H9 (cell line): ENCODE data around the gene ACBD6. TPM values are rescaled to one million over a fixed set of nuclear protein-coding genes. Genes with fewer than 3 reads are reported as not detected.

Experiments
- DNase-seq: peaks from one replicate; pipeline ENCODE4 v3.0.0-alpha.2; 2017
- H2AFZ ChIP-seq: one replicate; pipeline ENCODE4 v1.6.1; 2013; ENCODE audit warnings: mild to moderate bottlenecking, low read length, control low read depth, moderate library complexity
- H2AK5ac ChIP-seq: 2 replicates; pipeline ENCODE4 v1.6.1; 2013; ENCODE audit warnings: low read length, control low read depth, mixed read lengths; ENCODE audit not compliant: insufficient read length
- H2BK120ac ChIP-seq: one replicate; pipeline ENCODE4 v1.6.1; 2013; ENCODE audit warnings: low read depth, mild to moderate bottlenecking, low read length, control low read depth, inconsistent platforms; ENCODE audit not compliant: poor library complexity, severe bottlenecking
- H2BK12ac ChIP-seq: 2 replicates; pipeline ENCODE4 v1.6.1; 2013; ENCODE audit warnings: low read length, control low read depth, mixed read lengths, low read depth; ENCODE audit not compliant: insufficient read length
- H2BK15ac ChIP-seq: 2 replicates; pipeline ENCODE4 v1.6.1; 2013; ENCODE audit warnings: low read depth, low read length, control low read depth
- H2BK20ac ChIP-seq: one replicate; pipeline ENCODE4 v1.6.1; 2013; ENCODE audit warnings: low read depth, mild to moderate bottlenecking, low read length, control low read depth, inconsistent platforms; ENCODE audit not compliant: poor library complexity, severe bottlenecking
- H2BK5ac ChIP-seq: 2 replicates; pipeline ENCODE4 v1.6.1; 2013; ENCODE audit warnings: low read length, control low read depth, mixed read lengths; ENCODE audit not compliant: insufficient read length
- H3K14ac ChIP-seq: 2 replicates; pipeline ENCODE4 v1.6.1; 2013; ENCODE audit warnings: low read length, control low read depth; ENCODE audit not compliant: insufficient read depth
- H3K18ac ChIP-seq: 2 replicates; pipeline ENCODE4 v1.6.1; 2013; ENCODE audit warnings: low read depth, mild to moderate bottlenecking, mixed read lengths, low read length, control low read depth; ENCODE audit not compliant: insufficient read length
- H3K23ac ChIP-seq: 2 replicates; pipeline ENCODE4 v1.6.1; 2013; ENCODE audit warnings: low read length, control low read depth, mixed read lengths, low read depth; ENCODE audit not compliant: insufficient read length
- H3K23me2 ChIP-seq: 2 replicates; pipeline ENCODE4 v1.6.1; 2013; ENCODE audit warnings: low read depth, mild to moderate bottlenecking, mixed read lengths, low read length, control low read depth; ENCODE audit not compliant: insufficient read length, poor library complexity, severe bottlenecking
- H3K27ac ChIP-seq: 2 replicates; pipeline ENCODE4 v1.5.1; 2013; ENCODE audit warnings: low read length, control low read depth, mixed read lengths, low read depth; ENCODE audit not compliant: insufficient read length
- H3K27me3 ChIP-seq: 2 replicates; pipeline ENCODE4 v1.6.1; 2013; ENCODE audit warnings: low read length, control low read depth, inconsistent platforms; ENCODE audit not compliant: insufficient read depth
- H3K4ac ChIP-seq: 2 replicates; pipeline ENCODE4 v1.6.1; 2013; ENCODE audit warnings: low read depth, mild to moderate bottlenecking, control low read depth, inconsistent platforms, low read length, moderate library complexity
- H3K4me1 ChIP-seq: 2 replicates; pipeline ENCODE4 v1.6.1; 2013; ENCODE audit warnings: low read length, control low read depth, inconsistent platforms; ENCODE audit not compliant: insufficient read depth
- H3K4me2 ChIP-seq: 2 replicates; pipeline ENCODE4 v1.6.1; 2013; ENCODE audit warnings: low read length, control low read depth, mixed read lengths; ENCODE audit not compliant: insufficient read length, insufficient read depth
- H3K56ac ChIP-seq: 2 replicates; pipeline ENCODE4 v1.6.1; 2013; ENCODE audit warnings: low read depth, mild to moderate bottlenecking, mixed read lengths, low read length, control low read depth; ENCODE audit not compliant: insufficient read length
- H3K79me1 ChIP-seq: 2 replicates; pipeline ENCODE4 v1.6.1; 2013; ENCODE audit warnings: low read depth, mild to moderate bottlenecking, moderate library complexity, low read length, control low read depth, inconsistent platforms; ENCODE audit not compliant: insufficient read depth, poor library complexity, severe bottlenecking
- H3K79me2 ChIP-seq: 2 replicates; pipeline ENCODE4 v1.6.1; 2013; ENCODE audit warnings: low read length, control low read depth, inconsistent platforms; ENCODE audit not compliant: insufficient read depth
- H3K9ac ChIP-seq: 2 replicates; pipeline ENCODE4 v1.6.1; 2013; ENCODE audit warnings: low read length, control low read depth, mixed read lengths; ENCODE audit not compliant: insufficient read length; ENCODE audit errors: extremely low read depth
- H3K9me3 ChIP-seq: one replicate; pipeline ENCODE4 v1.6.1; 2013; ENCODE audit warnings: low read depth, low read length, inconsistent platforms; ENCODE audit not compliant: control insufficient read depth
- H3T11ph ChIP-seq: one replicate; pipeline ENCODE4 v1.6.1; 2013; ENCODE audit warnings: mild to moderate bottlenecking, low read length, control low read depth, inconsistent platforms
- H4K20me1 ChIP-seq: one replicate; pipeline ENCODE4 v1.6.1; 2013; ENCODE audit not compliant: control insufficient read depth, insufficient read length, insufficient read depth
- H4K5ac ChIP-seq: 2 replicates; pipeline ENCODE4 v1.6.1; 2013; ENCODE audit warnings: low read depth, mild to moderate bottlenecking, mixed read lengths, low read length, control low read depth; ENCODE audit not compliant: insufficient read length
- H4K8ac ChIP-seq: replicated peaks from 2 replicates; pipeline ENCODE4 v1.6.1; 2013; ENCODE audit warnings: low read length, control low read depth, mixed read lengths, low read depth; ENCODE audit not compliant: insufficient read length
- H4K91ac ChIP-seq: 2 replicates; pipeline ENCODE4 v1.6.1; 2013; ENCODE audit warnings: low read depth, mild to moderate bottlenecking, moderate library complexity, mixed read lengths, low read length, control low read depth; ENCODE audit not compliant: insufficient read length
- H3K27ac Mint-ChIP-seq, 3 experiments: 2 replicates in 2 of 3; 3 replicates in 1 of 3; pipeline ENCODE4 v1.8.0; 2020 to 2021; ENCODE audit warnings: mixed read lengths in 3 of 3, mild to moderate bottlenecking in 1 of 3, moderate library complexity in 1 of 3
- H3K27me3 Mint-ChIP-seq: 2 replicates; pipeline ENCODE4 v1.8.0; 2021; ENCODE audit warnings: low read depth, mild to moderate bottlenecking, moderate library complexity, mixed read lengths
- H3K36me3 Mint-ChIP-seq, 3 experiments: 2 replicates in 2 of 3; 3 replicates in 1 of 3; pipeline ENCODE4 v1.8.0; 2020 to 2021; ENCODE audit warnings: low read depth in 3 of 3, mixed read lengths in 3 of 3; ENCODE audit not compliant: insufficient read depth in 1 of 3
- H3K4me1 Mint-ChIP-seq, 2 experiments: 2 replicates each; pipeline ENCODE4 v1.8.0; 2020; ENCODE audit warnings: mixed read lengths in 2 of 2
- H3K4me3 Mint-ChIP-seq, 2 experiments: 2 replicates in 1 of 2; 3 replicates in 1 of 2; pipeline ENCODE4 v1.8.0; 2020 to 2021; ENCODE audit warnings: mild to moderate bottlenecking in 2 of 2, mixed read lengths in 2 of 2, moderate library complexity in 1 of 2
- H3K9me3 Mint-ChIP-seq, 2 experiments: 2 replicates in 1 of 2; 3 replicates in 1 of 2; pipeline ENCODE4 v1.8.0; 2020; ENCODE audit warnings: mild to moderate bottlenecking in 2 of 2, mixed read lengths in 2 of 2, moderate library complexity in 1 of 2
- CTCF ChIP-seq: fragments of 200-600 bp; sonication (generic); conservative IDR thresholded peaks from 3 replicates; pipeline ENCODE4 v1.8.0; 2021; ENCODE audit warnings: antibody characterized with exemption, mild to moderate bottlenecking
- WGBS: extraction: QIAGEN DNeasy Blood & Tissue Kit; methylation state at CpG from one replicate; pipeline ENCODE4 v1.1.7; 2013; ENCODE audit warnings: missing lambda C conversion rate, low lambda C conversion rate, mixed read lengths; ENCODE audit not compliant: insufficient read length; ENCODE audit errors: extremely low coverage; 5-methylcytosine and 5-hydroxymethylcytosine counted together
- total RNA-seq: library from RNA; stranded (reverse); gene quantifications from 2 replicates; pipeline ENCODE4 v1.2.1, GENCODE V29; 2021

The ACBD6 gene
- total RNA-seq, 1 experiment from 2014 or later = 51.4 TPM

- H3K9ac ChIP-seq = no peak overlapping the region
- no peak overlapping the region for H3K4ac ChIP-seq
- H3T11ph ChIP-seq = no peak overlapping the region
- H3K23me2 ChIP-seq = no peaks in the 10 kb centered on the region
- no peaks in the 10 kb centered on the region for H4K20me1 ChIP-seq
- no peak overlapping the region for H4K8ac ChIP-seq
- H2AK5ac ChIP-seq = no peak overlapping the region
- Mint-ChIP-seq H3K27ac (no peak overlapping the region), H3K9me3 (peaks cover 0 to 15% of the 10 kb centered on the region in 2 experiments; a peak in 2 of 5 replicates), H3K27me3 (no peaks in the 10 kb centered on the region), H3K36me3 (peaks cover 30 to 35% (median 32%) of the 10 kb centered on the region in 3 experiments), H3K4me3 (no peak overlapping the region), H3K4me1 (peaks cover 17 to 22% of the 10 kb centered on the region in 2 experiments)
- H3K4me1 ChIP-seq = peaks cover 10% of the 10 kb centered on the region; the same call in 1 of the 2 replicates
- H4K5ac ChIP-seq = no peak overlapping the region
- TF ChIP-seq CTCF = no peak
- H3K56ac ChIP-seq = no peak overlapping the region
- H2BK120ac ChIP-seq = no peak overlapping the region
- no peak overlapping the region for H3K14ac ChIP-seq
- DNase-seq = no peak
- H3K9me3 ChIP-seq = no peaks in the 10 kb centered on the region
- H2BK12ac ChIP-seq = no peak overlapping the region
- no peak overlapping the region for H2AFZ ChIP-seq
- no peak overlapping the region for H2BK20ac ChIP-seq
- H3K23ac ChIP-seq = no peak overlapping the region
- no peak overlapping the region for H2BK15ac ChIP-seq
- H3K18ac ChIP-seq = no peak overlapping the region
- no peak overlapping the region for H2BK5ac ChIP-seq
- no CpG with 5 or more reads among the region's 1 CpG for WGBS
- no peaks in the 10 kb centered on the region for H3K79me1 ChIP-seq
- no peaks in the 10 kb centered on the region for H3K79me2 ChIP-seq
- no peak overlapping the region for H4K91ac ChIP-seq
- H3K27ac ChIP-seq = no peak overlapping the region
- no peak overlapping the region for H3K4me2 ChIP-seq
- H3K27me3 ChIP-seq = no peaks in the 10 kb centered on the region
Observed at GRCh38 chr1:180279651-180280050, 222.7 kb downstream of the ACBD6 start.
